Posterior vena cava (tissue), 2 donors: ENCODE results near the gene MACC1. TPM values are rescaled to one million over a fixed set of nuclear protein-coding genes. Genes with fewer than 3 reads are reported as not detected.

ENCODE experiments used
- DNase-seq: peaks from one replicate; pipeline ENCODE4 v3.0.0-alpha.2; 2020; ENCODE audit warnings: low spot score
- intact Hi-C, 2 donors: fragments of 100-400 bp; cut with DNase I; formaldehyde crosslinking; loops; one replicate each; pipeline versions ENCODE4 v1.14.1 to v1.14.2; 2022 to 2023
- total RNA-seq, 2 donors: library from RNA; stranded (reverse); fragmentation: NEBNext Ultra II Directional; extraction: Animal tissue kit (Norgen Biotek cat#: 25700); gene quantifications; one replicate each; pipeline ENCODE4 v1.2.1, GENCODE V29; 2021
- donor health status: DM: yes; HTN: yes; CAD: no.
- donor health status: DM: yes; HTN: yes; CAD: no.

MACC1 gene
- total RNA-seq, 2 donors from 2014 or later, result 0.46 to 0.67 TPM

DNA sequence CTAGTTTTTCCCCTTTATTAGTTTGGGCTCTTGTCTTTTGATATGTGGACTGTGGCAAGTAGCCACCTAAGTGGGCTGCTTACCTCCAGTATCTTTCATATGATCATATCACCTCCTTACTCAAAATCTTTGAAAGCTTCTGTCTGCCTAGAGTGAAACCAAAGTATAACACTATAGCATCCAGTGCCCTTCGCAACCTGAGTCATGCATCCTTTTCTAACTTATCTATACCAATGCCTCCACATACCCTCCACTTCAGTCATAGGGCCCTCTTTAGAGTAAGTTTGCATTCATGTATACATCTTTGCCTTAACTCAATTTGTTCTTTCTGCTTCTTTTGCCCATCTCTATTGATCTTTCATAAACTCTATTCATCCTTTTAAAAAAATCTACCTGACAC, 15.7 kb upstream of the MACC1 start:
- DNase-seq, result no peak
- intact Hi-C loops, result no loop called here

- DNase-seq, result no peak
- intact Hi-C loops, result no loop called here
Observed at GRCh38 chr7:20229646-20230500, 12.7 kb upstream of the MACC1 start.

DNA sequence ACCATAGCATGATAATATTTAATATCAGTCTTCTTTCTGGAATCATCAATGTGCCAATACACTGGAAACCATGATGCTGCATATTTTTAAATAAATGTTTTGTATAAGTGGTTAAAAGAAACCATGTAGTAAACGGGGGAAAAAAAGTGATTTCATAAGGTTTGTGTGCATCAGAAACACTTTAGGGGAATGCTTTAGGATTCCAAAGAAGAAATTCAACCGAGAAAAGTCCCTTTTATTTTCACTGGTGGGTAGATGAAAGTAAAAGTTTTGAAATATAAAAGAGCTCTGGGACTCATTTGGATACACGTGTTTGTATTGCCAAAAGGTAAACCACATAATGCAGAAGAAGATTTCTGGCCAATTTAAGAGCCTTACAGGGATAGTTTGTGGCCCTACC, 11.9 kb upstream of the MACC1 start:
- intact Hi-C loops, result no loop called here
- no peak for DNase-seq

- intact Hi-C loops, result no loop called here
- no peak for DNase-seq
Observed at GRCh38 chr7:20228654-20229053, 11.5 kb upstream of the MACC1 start.

- DNase-seq, result no peak
- intact Hi-C loops, result no loop called here
Observed at GRCh38 chr7:20227291-20227795, 10.2 kb upstream of the MACC1 start.

GRCh38 chr7:20226860-20227259, 9.7 kb upstream of the MACC1 start:
- intact Hi-C loops, result no loop called here
- DNase-seq, result no peak

DNA sequence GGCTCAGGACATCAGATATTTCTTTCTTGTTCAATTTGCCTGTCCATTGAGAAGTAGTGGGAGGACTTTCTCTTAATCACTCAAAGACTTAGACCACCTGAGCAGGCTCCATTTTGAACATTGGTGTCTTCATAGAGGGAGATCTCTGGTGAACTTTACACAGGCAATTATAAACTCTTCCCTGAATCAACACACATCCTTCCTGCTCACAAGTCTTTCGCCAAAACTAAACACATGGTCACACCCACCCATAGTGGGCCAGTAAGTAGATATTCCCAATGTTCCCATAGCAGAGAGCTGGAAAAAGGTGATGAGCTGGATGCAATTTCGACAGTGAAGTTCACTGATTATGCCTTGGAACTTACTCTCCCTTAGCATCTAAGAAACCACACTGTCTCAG, 8.2 kb upstream of the MACC1 start:
- no peak for DNase-seq
- intact Hi-C loops, result no loop called here

- no peak for DNase-seq
- intact Hi-C loops, result no loop called here
Observed at GRCh38 chr7:20224025-20224424, 6.8 kb upstream of the MACC1 start.

GRCh38 chr7:20223356-20223755, 6.2 kb upstream of the MACC1 start:
- DNase-seq, result no peak
- intact Hi-C loops, result no loop called here

DNA sequence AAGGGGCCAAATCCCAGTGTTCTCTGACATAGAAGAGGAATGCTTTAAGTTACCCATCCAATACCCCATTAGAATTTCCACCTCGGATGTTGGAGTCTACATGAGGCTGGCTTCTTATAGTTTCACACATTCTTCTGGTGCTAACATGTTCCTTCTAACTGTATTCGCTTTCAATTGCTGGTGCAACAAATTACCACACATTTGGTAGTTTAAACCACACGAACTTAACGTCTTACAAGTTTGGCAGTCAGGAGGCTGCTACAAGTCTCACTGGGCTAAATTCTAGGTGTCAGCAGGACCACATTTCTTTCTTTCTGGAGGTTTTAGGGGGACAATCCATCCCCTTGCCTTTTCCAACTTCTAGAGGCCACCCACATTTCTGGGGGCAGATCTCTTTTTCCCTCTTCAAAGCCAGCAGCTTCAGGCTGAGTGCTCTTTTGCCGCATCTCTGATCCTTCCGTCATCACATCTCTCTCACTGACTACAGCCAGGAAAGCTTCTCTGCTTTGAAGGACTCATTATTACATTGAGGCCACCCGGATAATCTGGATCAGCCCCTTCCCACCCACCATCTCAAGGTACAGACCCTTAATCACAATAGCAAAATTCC, 5.1 kb upstream of the MACC1 start:
- no peak for DNase-seq
- intact Hi-C loops, result no loop called here

GRCh38 chr7:20220921-20221547, 3.9 kb upstream of the MACC1 start:
- no peak for DNase-seq
- intact Hi-C loops, result no loop called here

DNA sequence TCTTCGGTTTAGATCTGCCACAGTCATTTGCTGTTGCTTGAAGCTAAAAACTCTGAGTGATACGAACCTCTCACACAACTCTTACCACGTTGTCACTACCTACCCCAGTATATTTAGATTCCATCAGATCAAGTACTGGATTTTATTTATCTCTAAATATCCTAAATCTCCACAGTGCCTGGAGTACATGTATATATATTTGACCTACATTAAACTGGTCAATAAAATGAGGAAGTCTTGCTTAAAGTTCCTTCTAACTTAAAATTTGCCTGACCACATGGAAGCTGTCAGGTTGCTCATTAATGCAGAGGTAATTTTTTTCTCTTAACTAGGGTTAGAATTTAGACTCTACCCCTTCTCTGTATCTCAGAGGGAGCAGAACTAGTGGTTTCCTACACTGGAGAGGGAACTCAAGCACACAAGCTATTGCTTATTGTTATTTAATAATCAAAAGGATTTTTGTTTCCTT, 3.1 kb upstream of the MACC1 start:
- intact Hi-C loops, result no loop called here

GRCh38 chr7:20219446-20220292, 2.5 kb upstream of the MACC1 start:
- intact Hi-C loops, result no loop called here
- DNase-seq, result peak; percentile 83

More for the DNA sequence above, 3.1 kb upstream of the MACC1 start:
- no peak for DNase-seq

- DNase-seq, result no peak
- intact Hi-C loops, result no loop called here
Observed at GRCh38 chr7:20219062-20219445, 1.9 kb upstream of the MACC1 start.

DNA sequence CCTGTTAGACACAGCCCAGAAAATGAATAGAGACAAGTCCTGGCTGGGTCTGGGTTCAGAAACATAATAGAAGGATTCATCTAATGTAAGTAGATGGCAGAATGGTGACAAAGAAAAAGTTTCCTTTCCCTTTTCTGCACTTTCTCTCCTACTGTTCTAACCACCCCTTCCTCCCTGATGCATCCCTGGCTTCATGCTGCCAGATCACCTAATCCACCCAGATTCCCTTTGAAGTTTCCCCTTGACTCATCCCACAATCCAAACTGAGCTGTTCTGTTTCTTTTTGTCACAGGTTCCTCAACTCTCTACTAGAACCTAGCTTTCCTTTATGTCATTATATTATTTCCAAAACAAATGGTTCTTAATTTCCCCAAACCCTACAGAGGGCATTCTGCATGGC, 1.1 kb upstream of the MACC1 start:
- no peak for DNase-seq
- intact Hi-C loops, result no loop called here

DNA sequence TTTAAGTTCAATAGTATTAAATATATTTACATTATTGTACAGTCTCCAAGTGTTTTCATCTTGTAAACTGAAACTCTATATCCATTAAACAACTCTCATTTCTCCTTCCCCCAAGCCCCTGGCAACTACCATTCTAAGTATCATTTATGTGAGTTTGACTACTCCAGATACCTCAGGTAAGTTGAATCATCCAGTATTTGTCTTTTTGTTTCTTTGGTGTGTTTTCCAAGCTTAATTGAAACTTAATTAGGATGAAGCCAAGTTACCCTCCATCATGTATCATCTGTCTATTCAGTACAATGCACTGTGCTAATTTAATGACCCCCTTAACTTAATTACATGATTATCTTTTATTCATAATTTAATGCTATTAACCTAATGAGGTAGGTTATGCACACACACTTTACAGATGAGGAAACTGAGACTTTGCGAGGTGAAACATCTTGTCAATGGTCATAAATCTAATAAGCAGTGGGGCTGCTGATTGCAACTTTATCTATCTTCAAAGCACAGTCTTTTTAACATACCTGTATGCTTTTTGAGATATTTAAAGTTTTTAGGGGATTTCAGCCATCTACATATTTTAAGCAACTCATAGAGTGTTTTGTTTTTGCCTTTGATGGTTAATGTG, 663 bp downstream of the MACC1 start:
- no peak for DNase-seq
- intact Hi-C loops, result no loop called here

GRCh38 chr7:20214921-20215669, 2.1 kb downstream of the MACC1 start:
- DNase-seq, result no peak
- intact Hi-C loops, result no loop called here

- intact Hi-C loops, result no loop called here
- DNase-seq, result no peak
Observed at GRCh38 chr7:20214132-20214531, 3.1 kb downstream of the MACC1 start.
